Measurements from ENCODE around the gene CHRNG.
A peak's percentile ranks its signal among the peaks of the same experiment; 100 is the strongest.

The CHRNG gene

GRCh38 chr2:232523682-232524597, 15.6 kb upstream of the CHRNG start (continued):
- TF ChIP-seq ZBTB11 (tag by site-specific recombination; conservative IDR thresholded peaks at IDR 0.05; ENCODE audit: low read depth) (peak; percentile 62; the same call in 1 of the 2 replicates), ZNF777 (tag by site-specific recombination; IDR thresholded peaks at IDR 0.05; ENCODE audit: borderline replicate concordance) (no peak), ZNF791 (tag by site-specific recombination; IDR thresholded peaks at IDR 0.05) (no peak), EGR2 (tag by site-specific recombination; IDR thresholded peaks at IDR 0.05; ENCODE audit: low read depth) (0 out of 2 replicates have a peak, but pooled peaks have one; percentile 18), ZNF585B (tag by site-specific recombination; IDR thresholded peaks at IDR 0.05) (no peak), ZBTB44 (tag by site-specific recombination; IDR thresholded peaks at IDR 0.05) (no peak), ZNF610 (tag by site-specific recombination; IDR thresholded peaks at IDR 0.05; ENCODE audit: borderline replicate concordance) (no peak), PBX3 (CRISPR knock-in tag; IDR thresholded peaks at IDR 0.05) (0 out of 2 replicates have a peak, but pooled peaks have one; percentile 9), ZFP69B (tag by site-specific recombination; IDR thresholded peaks at IDR 0.05) (no peak), ZBTB6 (tag by site-specific recombination; IDR thresholded peaks at IDR 0.05) (peak; percentile 80), KLF9 (tag by site-specific recombination; IDR thresholded peaks at IDR 0.05; ENCODE audit: low read depth) (no peak), ZNF24 (tag by site-specific recombination; IDR thresholded peaks at IDR 0.05) (no peak), ZNF513 (tag by site-specific recombination; IDR thresholded peaks at IDR 0.05) (no peak), ZNF16 (tag by site-specific recombination; IDR thresholded peaks at IDR 0.05; ENCODE audit: low read depth) (no peak), ZNF423 (tag by site-specific recombination; IDR thresholded peaks at IDR 0.05) (no peak), BCL11B (tag by site-specific recombination; IDR thresholded peaks at IDR 0.05; ENCODE audit: low read depth) (no peak), ZNF488 (tag by site-specific recombination; IDR thresholded peaks at IDR 0.05) (no peak), ZFP41 (tag by site-specific recombination; IDR thresholded peaks at IDR 0.05; ENCODE audit: borderline replicate concordance) (no peak), ZNF23 (tag by site-specific recombination; IDR thresholded peaks at IDR 0.05; ENCODE audit: borderline replicate concordance) (no peak), ZFHX2 (tag by site-specific recombination; conservative IDR thresholded peaks at IDR 0.05) (no peak), SP7 (tag by site-specific recombination; IDR thresholded peaks at IDR 0.05) (no peak), ZSCAN16 (tag by site-specific recombination; IDR thresholded peaks at IDR 0.05) (no peak), ZNF561 (tag by site-specific recombination; IDR thresholded peaks at IDR 0.05; ENCODE audit: borderline replicate concordance) (peak; percentile 75; the same call in 1 of the 2 replicates), ZNF692 (tag by site-specific recombination; IDR thresholded peaks at IDR 0.05) (peak; percentile 44; the same call in 1 of the 2 replicates), SCRT1 (tag by site-specific recombination; IDR thresholded peaks at IDR 0.05; ENCODE audit: borderline replicate concordance) (no peak), PRDM1 (tag by site-specific recombination; IDR thresholded peaks at IDR 0.05) (no peak), HOXA7 (CRISPR knock-in tag; IDR thresholded peaks at IDR 0.05; ENCODE audit: borderline replicate concordance) (no peak), ZNF37A (tag by site-specific recombination; IDR thresholded peaks at IDR 0.05) (no peak)
